Activated effector memory CD4-positive, alpha-beta T cell treated with anti-CD3 and anti-CD28 coated beads, Interleukin-2, amount 50 U/mL, for 16 hours (primary cell): Measurements from ENCODE around the gene CDC42SE2.
"Not testable (repeated sequence)": the region's sequence is repeated elsewhere in the genome, so short reads cannot be mapped to it uniquely, and the experiment has no call there.

Experiments
- DNase-seq: peaks from one replicate; pipeline ENCODE4 v3.0.0-alpha.2; 2020

CDC42SE2 gene

DNA sequence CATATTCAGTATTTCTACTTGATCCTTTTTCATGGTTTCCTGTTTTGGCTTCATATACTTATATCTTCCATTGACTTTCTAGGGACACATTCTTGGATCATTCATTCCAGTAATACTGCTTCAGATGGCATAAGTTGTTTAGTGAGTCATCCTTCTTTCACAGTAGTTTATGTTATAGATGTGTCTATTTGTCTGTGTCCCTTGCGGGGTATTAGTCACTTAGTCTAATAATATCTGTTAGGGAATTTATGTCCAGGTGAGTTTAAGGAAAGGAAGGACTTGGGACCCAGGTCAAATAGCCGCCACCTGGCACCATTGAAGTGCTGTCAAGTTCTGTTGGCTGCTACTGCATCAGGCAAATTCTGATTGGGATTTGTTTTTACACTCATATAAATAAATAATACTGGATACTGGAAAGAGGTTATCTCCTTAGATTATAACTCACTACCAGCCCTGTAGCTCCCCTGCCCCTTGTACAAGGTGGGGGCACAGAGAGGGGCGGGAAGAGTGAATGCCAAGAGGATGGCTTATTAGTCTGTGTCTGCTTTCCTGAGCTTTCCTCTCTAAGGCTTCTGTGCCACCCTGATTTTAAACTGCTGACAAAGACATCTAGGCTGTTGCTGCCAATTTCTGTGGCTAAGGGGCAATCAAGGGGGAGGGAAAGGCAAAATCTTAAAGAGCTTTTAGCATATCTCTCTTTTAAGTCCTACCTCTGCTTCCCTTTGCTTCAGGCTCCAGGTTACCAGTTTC lies 64.9 kb downstream of the CDC42SE2 start:
- no peak for DNase-seq

DNA sequence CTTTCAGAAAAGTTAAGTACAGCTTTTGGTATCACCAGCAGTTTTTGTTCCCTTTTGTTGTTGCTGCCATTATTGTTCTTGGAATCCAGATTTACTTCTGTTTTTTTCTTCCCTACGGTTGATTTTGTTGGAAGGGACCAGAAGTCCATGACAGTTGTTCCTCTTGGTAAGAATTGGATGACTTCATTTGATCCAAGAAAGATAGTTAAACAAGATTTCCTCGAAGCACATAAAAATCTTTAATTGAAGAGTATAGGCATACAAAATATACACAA lies 65.4 kb downstream of the CDC42SE2 start:
- no peak for DNase-seq

DNA sequence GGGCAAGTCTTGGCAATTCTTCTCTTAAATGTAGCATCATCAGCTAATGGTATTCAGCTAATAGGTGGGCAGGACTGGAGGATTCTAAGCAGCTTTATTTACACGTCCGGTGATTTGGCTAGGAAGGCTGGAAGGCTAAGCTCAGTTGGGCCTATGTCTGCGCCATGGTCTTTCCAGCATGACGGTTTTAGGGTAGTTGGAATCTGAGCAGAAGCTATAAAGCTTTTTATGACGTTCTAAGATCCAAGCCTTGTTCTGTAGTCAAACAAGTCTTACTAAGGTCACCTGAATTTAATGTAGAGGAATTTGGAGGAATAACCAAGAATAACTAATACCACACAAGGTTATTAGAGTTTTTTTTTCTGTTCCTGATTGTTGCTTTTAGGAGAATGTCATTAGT lies 66.2 kb downstream of the CDC42SE2 start:
- DNase-seq = no peak

DNA sequence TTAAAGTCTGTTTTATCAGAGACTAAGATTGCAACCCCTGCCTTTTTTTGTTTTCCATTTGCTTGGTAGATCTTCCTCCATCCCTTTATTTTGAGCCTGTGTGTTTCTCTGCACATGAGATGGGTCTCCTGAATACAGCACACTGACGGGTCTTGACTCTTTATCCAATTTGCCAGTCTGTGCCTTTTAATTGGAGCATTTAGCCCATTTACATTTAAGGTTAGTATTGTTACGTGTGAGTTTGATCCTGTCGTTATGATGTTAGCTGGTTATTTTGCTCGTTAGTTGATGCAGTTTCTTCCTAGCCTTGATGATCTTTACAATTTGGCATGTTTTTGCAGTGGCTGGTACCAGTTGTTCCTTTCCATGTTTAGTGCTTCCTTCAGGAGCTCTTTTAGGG lies 71.9 kb downstream of the CDC42SE2 start:
- not testable (repeated sequence) for DNase-seq

DNA sequence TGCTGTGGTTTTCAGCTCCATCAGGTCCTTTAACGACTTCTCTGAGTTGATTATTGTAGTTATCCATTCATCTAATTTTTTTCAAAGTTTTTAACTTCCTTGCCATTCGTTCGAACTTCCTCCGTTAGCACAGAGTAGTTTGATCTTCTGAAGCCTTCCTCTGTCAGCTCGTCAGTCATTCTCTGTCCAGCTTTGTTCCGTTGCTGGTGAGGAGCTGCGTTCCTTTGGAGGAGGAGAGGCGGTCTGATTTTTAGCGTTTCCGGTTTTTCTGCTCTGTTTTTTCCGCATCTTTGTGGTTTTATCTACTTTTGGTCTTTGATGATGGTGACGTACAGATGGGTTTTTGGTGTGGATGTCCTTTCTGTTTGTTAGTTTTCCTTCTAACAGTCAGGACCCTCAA lies 72.9 kb downstream of the CDC42SE2 start:
- DNase-seq = peak; percentile 69

DNA sequence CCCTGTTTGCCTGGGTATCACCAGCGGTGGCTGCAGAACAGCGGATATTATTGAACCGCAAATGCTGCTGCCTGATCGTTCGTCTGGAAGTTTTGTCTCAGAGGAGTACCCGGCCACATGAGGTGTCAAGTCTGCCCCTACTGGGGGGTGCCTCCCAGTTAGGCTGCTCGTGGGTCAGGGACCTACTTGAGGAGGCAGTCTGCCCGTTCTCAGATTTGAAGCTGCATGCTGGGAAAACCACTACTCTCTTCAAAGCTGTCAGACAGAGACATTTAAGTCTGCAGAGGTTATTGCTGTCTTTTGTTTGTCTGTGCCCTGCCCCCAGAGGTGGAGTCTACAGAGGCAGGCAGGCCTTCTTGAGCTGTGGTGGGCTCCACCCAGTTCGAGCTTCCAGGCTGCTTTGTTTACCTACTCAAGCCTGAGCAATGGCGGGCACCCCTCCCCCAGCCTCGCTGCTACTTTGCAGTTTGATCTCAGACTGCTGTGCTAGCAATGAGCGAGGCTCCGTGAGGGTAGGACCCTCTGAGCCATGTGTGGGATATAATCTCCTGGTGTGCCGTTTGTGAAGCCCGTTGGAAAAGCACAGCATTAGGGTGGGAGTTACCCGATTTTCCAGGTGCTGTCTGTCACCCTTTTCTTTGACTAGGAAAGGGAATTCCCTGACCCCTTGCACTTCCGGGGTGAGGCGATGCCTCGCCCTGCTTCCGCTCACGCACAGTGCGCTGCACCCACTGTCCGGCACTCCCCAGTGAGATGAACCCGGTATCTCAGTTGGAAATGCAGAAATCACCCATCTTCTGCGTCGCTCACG lies 73.6 kb downstream of the CDC42SE2 start:
- DNase-seq = peak; percentile 78

DNA sequence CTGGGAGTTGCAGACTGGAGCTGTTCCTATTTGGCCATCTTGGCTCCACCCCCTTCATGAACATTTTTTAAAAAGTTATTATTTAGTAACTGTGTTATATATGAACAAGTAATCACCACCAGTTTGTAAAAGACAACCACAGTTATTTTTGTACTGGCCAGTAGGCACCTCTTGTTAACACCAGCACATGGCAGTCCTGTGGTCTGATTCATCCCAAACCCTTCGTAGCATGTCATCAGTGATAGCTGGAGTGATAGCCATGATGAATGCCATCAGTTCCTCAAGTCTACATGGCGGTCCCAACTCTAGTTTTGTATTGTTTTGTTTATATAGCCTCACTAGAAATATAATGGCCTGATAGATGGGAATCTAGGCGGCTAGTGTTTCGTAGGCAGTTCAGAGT lies 74.2 kb downstream of the CDC42SE2 start:
- no peak for DNase-seq

DNA sequence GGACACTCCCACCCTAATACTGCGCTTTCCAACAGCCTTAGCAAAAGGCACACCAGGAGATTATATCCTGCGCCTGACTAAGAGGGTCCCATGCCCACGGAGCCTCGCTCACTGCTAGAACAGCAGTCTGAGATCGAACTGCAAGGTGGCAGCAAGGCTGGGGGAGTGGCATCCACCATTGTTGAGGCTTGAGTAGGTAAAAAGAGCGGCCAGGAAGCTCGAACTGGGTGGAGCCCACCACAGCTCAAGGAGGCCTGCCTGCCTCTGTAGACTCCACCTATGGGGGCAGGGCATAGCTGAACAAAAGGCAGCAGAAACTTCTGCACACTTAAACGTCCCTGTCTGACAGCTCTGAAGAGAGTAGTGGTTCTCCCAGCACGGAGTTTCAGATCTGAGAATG lies 80.4 kb downstream of the CDC42SE2 start:
- not testable (repeated sequence) for DNase-seq

DNA sequence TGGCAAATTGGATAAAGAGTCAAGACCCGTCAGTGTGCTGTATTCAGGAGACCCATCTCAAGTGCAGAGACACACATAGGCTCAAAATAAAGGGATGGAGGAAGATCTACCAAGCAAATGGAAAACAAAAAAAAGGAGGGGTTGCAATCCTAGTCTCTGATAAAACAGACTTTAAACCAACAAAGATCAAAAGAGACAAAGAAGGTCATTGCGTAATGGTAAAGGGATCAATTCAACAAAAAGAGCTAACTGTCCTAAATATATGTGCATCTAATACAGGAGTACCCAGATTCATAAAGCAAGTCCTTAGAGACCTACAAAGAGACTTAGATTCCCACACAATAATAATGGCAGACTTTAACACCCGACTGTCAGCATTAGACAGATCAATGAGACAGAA lies 82.4 kb downstream of the CDC42SE2 start:
- not testable (repeated sequence) for DNase-seq

DNA sequence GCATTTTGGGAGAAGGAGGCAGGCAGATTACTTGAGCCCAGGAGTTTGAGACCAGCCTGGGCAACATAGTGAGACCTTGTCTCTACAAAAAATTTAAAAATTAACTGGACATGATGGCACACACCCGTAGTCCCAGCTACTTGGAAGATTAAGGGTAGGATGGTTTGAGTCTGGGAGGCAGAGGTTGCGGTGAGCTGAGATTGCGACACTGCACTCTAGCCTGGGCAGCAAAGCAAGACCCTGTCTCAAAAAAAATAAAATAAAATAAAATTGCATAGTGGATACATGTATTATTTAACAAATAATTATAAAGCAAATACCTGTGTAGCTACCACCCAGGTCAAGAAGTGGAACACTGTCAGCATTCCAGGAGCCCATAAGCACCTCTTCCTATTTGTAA lies 90.1 kb downstream of the CDC42SE2 start:
- no peak for DNase-seq

DNA sequence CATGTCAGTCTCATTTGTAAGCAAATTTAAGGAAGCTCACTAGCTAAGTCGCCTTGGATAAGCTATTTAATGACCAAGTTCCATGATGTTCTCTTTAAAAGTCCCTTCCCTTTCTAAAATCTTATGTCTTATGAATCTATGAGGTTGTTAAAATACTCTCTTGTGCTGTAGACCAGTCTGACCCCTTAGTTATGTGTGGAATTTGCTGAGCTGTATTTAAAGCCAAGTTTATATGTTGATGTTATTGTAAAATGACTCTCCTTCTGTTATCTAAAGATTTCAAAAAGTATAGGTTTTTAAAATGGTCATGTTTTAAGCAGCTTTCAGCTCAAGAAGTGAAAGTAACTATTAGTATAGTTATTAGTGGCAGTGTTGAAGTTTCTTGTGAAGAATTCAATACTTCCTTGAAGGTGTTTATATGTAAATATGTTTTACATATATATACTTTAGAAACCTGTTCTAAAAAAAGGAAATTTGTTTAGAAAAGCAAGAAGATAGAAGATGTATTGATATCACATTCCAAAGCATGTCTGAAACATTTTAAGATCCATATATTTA lies 92.2 kb downstream of the CDC42SE2 start:
- DNase-seq = no peak

DNA sequence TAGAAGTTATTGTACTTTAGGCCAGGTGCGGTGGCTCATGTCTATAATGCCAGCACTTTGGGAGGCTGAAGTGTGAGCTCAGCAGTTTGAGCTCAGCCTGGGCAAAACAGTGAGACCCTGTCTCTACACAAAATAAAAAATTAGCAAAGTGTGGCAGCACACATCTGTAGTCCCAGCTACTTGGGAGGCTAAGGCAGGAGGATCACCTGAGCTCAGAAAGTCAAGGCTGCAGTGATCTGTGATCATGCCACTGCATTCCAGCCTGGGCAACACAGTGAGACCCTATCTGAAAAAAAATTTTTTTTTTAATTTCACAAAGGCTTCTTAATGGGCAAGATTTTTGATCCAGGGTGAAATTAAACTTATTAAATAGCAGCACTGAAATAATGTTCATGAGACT lies 92.8 kb downstream of the CDC42SE2 start:
- DNase-seq = no peak

DNA sequence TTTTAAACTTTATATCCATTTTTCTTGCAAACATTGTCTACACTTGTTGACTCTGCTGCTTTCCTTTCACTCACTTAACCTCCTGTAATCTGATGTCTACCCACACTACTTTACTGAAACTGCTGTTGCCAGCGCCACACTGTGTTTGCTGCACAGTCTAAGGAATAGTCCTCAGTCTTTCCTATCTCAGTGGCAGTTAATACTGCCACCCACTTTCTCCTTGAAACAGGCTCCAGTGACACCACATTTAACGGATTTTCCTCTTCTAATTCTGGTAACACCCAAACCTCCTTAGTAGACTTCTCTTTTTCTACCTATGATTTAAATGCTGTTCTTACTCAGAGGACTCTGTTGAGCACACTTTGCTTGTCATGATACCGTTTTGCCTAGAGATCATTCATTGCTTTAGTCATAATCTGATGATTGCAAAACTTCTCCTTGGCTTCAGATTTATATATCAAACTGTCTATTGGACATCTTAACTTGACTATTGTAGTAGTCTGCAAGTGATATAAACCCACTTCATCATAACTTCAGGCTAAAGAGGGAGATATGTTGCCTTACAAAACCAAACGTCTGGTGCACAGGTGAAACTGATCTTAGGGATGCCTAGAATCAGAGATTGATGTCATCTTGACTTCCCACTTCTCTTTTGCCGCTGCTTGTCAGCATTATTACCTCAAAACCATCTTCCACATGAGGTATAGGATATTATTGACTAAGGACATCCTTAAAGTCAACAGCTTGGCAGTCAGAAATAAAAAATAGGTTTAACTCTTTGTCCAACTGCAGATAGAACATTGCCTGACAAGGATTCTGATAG lies 94.1 kb downstream of the CDC42SE2 start:
- peak; percentile 77 for DNase-seq

DNA sequence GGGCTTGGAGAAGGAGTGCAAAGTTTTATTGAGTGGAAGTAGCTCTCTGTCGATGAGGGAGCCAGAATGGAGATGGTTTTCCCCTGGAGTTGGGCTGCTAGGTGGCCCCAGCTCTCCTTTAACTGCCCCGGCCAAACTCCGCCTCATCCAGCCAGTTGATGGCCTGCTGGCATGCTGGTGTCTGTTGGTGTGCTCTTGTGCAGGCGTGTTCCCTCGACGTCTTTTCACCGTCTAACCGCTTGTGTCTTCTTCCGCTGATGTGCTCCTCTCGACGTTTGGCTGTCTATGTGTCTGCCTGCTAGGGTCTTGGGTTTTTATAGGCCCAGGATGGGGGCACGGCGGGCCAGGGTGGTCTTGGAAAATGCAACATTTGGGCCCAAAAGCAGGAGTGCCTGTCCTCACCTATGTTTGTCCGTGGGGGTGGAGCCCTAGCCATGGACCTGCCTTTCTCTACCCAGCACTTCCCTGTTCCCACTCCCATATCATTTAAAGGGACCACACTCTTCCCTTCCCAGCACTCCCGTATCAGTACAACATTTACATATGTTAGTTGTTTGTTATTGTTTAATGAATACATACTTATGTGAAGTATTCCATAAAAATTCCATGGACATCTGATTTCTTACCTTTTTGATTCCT lies 97.9 kb downstream of the CDC42SE2 start:
- no peak for DNase-seq

DNA sequence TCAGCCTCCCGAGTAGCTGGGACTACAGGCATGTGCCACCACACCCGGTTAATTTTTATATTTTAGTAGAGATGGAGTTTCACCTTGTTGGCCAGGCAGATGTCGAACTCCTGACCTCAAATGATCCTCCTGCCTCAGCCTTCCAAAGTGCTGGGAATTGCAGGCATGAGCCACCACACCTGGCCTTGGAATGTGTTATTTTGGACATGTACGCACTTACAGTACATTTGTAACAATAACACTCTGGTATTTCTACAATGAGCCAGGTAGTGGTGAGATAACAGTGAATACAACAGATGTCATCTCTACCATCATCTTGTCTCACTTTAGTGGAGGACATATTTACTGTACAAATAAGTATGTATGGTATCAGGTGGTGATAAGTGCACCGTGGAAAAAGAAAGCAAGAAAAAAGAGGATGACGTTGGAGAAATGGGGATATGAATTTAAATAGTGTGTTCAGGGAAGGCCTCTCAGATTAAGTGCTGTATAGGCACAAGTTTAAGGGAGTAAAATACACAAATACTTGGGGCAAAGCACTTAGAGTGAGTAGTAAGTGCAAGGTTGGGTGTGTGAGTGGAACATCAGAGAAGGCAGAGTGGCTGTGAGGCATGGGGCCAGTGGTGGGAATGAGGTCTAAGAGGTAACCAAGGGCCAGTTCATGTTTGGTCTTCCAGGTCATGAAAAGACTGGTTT lies 100.1 kb downstream of the CDC42SE2 start:
- DNase-seq = no peak

DNA sequence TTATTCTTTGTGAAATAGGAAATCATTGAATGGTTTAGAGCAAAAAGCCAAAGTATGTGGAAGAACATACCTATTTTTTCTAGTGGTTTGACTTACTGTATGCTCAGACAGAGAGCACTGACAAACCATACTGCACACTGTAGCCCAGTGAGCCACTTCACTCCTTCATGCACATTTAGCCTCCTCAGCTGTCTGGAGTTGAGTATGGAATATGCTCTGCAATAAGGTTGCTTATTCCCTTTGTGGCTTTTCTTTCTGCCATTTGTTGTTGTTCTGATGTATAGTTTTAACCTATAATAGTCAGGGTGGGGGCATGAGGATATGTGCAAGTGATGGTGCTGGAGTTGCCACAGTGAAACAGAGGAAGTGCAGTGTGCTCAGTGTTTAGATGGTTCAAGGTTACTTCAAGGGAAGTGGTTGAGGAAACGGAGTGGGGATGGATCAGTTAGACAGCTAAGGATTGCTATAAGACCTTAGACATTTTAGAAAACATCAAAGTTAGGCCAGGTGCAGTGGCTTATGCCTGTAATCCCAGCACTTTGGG lies 100.7 kb downstream of the CDC42SE2 start:
- DNase-seq = no peak

DNA sequence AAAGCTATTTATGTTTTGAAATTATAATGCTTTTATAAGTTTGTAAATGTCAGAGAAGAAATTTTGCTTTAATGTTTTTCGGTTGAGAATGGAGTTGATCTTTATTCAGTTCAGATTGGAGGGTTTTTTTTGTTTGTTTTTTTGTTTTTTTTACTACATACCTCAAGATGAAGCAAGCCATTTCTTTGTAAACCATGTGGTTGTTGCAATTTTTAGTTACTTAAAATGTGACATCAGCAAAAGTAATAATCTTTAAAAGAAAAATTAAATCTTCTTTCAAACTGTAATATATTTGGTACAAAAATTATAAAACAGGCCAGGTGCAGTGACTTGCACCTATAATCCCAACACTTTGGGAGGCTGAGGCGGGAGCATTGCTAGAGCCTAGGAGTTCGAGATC lies 102.6 kb downstream of the CDC42SE2 start:
- DNase-seq = no peak

DNA sequence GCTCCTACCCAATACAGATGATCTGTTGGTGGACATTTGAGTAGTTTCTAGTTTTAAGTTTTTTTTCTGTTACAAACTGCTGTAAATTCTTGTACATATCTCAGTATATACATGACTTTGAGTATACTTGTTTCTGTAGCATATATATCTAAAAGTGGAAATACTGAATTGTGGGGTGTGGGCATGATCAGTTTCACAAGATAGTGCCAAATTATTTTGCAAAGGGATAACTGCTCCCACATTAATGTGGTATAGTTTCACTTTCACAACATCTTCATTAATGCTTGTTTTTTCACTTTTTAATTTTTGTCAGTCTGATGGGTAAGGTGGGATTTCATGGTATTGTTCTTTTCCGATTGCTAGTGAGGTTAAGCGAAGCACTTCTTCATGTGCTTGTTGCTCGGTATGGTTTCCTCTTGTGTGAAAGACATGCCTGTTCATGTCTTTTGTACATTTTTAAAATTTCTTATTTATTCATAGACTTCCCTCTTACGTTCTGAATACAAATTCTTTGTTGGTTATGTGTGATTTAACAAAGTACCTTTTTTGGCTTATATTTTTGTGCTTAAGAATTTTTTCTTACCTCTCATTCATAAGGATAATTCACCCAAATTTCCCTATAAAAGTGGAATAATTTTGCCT lies 103.5 kb downstream of the CDC42SE2 start:
- DNase-seq = no peak

DNA sequence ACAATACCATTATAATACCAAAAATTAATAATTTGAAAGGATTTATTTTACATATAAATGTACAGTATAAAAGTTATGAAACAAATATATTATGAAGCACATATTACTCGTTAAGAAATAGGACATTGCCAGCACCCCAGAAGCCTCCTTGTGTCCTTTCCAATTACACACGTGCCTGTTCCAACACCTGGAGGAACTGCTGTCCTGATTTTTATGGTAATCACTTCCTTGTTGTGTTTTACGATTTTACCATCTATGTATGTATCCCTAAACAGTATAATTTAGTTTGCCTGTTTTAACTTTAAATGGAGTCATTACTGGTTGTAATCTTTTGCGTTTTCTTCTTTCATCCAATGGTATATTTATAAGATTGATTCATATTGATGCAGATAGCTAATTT lies 105.0 kb downstream of the CDC42SE2 start:
- no peak for DNase-seq

DNA sequence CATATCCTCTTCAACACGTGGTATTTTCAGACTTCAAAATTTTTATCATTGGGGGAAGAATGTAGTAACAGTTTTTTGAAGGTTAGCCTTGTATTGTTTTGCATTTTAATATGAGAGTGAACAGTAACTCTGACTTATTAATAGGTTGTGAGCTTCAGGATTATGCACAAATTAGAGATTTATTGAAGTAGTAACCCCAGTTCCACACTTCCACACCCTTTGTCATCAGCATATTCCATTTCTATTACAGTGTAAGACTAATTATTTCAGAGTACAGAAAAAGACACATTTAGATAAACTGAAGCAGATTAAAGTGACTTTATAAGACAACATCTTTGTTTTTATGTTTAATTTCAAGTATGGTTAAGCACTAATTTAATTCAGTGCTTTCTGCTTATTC lies 105.7 kb downstream of the CDC42SE2 start:
- no peak for DNase-seq

DNA sequence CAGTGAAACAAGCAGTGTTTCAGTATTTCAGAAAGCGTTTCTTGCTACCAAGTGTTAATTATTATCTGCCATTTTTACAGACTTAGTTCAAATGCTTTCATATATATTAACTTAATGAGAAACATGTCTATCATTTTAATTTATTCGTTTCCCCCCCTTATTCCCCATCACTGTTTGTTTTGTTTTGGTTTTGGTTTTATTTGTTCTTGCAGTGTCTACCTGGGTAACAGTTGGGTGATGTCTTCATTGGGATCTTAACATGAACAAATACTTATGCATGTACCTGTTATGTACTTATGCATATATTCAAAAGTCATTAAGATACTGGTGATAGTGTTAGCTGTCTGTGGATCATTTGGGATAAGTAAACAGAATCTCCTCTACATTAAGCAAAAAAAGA lies 108.0 kb downstream of the CDC42SE2 start:
- DNase-seq = no peak

DNA sequence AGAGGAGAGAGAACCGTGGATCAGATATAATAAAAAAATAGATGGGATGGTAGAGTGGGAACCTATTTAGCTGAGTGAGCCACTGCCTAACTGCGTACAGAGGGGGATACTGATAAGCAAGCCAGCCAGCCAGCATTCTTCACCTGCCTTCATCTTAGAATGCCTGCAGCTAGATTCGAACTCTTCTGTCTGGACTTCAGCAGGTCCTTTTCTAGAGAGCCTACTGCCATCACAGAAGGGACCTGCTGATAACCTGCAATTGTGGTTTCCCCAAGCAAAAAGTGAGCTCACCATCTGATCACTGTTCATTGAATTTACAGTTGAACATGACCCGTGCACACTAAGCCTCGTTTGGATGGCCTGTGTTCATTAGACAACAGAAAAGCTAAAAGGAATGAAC lies 109.4 kb downstream of the CDC42SE2 start:
- DNase-seq = no peak
